GM13976 (cell line): Measurements from ENCODE around the gene UNC5B.

Experiments
- DNase-seq: peaks from one replicate; pipeline ENCODE4 v3.0.0; 2012; ENCODE audit warnings: low spot score
- in situ Hi-C: fragments of 300-500 bp; cut with MboI; formaldehyde crosslinking; loops from one replicate; pipeline ENCODE4 v1.12.0; 2022; ENCODE audit warnings: low sequenced_read_pairs, mixed read lengths, inconsistent platforms; ENCODE audit not compliant: unreplicated experiment
- TF ChIP-seq, protein P1 (sequence below): IDR thresholded peaks from 2 replicates; pipeline ENCODE4 v1.5.1; 2012; ENCODE audit warnings: borderline replicate concordance, mild to moderate bottlenecking; ENCODE audit not compliant: insufficient read depth; ENCODE audit errors: extremely low read depth, missing control alignments, control extremely low read depth

Gene UNC5B

DNA sequence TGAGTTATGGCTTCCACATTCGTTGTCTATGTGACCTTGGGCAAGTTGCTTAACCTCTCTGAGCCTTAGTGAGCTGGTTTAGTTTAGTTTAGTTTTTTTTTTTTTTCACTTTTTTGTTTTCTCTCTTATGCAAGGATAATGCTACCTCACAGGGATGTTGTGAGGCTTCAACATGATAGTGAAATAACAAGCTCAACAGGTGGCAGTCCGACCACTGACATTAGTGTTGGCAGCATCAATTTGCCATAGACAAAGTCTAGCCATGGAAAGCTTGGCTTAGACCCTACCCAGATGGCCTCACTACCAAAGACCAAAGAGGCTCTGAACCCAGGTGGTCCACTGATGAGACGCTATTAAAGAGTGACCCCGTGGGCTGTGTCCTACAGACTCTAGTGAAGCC lies 27.2 kb upstream of the UNC5B start:
- in situ Hi-C loops = no loop called here
- no peak for DNase-seq
- TF ChIP-seq, protein P1, sequence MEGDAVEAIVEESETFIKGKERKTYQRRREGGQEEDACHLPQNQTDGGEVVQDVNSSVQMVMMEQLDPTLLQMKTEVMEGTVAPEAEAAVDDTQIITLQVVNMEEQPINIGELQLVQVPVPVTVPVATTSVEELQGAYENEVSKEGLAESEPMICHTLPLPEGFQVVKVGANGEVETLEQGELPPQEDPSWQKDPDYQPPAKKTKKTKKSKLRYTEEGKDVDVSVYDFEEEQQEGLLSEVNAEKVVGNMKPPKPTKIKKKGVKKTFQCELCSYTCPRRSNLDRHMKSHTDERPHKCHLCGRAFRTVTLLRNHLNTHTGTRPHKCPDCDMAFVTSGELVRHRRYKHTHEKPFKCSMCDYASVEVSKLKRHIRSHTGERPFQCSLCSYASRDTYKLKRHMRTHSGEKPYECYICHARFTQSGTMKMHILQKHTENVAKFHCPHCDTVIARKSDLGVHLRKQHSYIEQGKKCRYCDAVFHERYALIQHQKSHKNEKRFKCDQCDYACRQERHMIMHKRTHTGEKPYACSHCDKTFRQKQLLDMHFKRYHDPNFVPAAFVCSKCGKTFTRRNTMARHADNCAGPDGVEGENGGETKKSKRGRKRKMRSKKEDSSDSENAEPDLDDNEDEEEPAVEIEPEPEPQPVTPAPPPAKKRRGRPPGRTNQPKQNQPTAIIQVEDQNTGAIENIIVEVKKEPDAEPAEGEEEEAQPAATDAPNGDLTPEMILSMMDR = no peak

DNA sequence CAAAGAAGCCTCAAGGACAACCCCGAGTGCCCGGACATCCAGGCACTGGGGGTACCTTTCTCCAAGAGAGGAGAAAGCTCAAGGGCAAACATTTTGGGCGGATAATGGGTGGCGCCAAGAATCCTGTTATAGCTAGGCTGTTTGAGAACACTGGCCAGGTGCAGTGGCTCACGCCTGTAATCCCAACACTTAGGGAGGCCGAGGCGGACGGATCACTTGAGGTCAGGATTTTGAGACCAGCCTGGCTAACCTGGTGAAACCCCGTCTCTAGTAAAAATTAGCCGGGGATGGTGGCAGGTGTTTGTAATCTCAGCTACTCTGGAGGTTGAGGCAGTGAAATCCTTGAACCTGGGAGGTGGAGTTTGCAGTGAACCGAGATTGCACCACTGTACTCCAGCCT lies 25.2 kb upstream of the UNC5B start:
- DNase-seq = no peak
- in situ Hi-C loops = no loop called here
- TF ChIP-seq, protein P1 = no peak

DNA sequence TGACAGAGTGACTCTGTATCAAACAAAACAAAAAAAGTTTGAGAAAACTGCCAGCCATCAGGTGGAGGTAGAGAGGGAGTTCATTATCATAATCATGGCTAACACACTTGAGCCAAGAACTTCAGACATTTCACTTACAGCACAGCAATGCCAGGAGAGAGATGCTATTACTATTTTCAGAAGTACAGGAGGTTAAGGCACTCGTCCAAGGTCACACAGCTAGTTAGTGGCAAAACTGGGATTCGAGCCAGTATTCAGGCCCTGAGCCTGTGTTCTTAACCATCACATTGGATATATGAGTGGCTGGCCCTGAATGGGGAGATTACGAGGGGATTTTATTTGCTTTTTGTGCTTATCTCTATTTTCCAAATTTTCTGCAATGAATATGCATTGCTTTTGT lies 24.8 kb upstream of the UNC5B start:
- DNase-seq = no peak
- TF ChIP-seq, protein P1 = no peak
- in situ Hi-C loops = no loop called here

GRCh38 chr10:71188201-71188600 lies 24.2 kb upstream of the UNC5B start:
- no peak for DNase-seq
- in situ Hi-C loops = no loop called here
- TF ChIP-seq, protein P1 = no peak

DNA sequence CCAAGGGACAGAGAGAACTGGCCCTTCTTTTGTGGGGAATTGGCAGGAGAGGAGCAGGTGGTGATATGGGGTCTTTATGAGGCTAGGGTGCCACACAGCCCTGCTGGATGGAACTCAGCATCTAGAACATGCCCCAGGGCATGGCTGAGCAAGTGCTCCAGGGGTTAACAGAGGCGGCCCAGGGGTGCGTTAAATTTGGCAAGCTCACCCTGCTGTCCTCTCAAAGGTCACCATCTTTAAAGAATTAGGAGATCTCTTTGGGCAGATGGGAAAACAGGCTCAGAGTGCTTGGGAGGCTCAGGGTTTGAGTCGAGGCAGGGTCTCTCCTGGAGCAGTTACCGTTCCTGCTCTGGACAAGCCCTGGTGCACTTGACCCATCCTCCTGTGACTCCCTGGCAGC lies 21.4 kb upstream of the UNC5B start:
- in situ Hi-C loops = no loop called here
- TF ChIP-seq, protein P1 = no peak
- no peak for DNase-seq

- in situ Hi-C loops = no loop called here
- TF ChIP-seq, protein P1 = no peak
- no peak for DNase-seq
Observed at GRCh38 chr10:71191551-71192076, 20.8 kb upstream of the UNC5B start.

DNA sequence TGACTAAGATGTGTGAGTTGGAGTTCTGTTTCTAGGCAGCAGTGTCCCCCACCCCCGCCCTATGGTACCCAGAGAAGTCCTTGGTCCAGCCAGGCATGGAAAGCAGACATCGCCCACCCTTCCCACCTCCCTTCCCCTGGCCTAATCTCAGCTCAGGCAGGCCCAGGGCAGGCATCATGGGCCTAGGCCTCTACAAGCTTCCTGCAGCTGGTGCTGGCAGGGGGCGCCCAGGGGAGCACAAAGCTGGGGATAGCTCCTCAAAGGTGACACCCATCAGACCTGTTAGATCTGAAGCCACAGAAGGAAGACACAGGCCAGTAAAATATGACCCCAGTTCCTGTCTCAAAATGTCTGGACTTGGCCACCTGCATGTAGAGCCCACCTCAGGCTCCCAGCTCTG lies 18.9 kb upstream of the UNC5B start:
- DNase-seq = no peak
- TF ChIP-seq, protein P1 = no peak
- in situ Hi-C loops = no loop called here
